SK-N-SH treated with all-trans-retinoic acid at 6 μM for 48 hours (cell line): ENCODE data around the gene ZNF469.

ENCODE experiments used
- ARNTL ChIP-seq: fragments of 450-650 bp; formaldehyde crosslinking; IDR thresholded peaks from 2 replicates; pipeline ENCODE4 v1.5.0; 2020; ENCODE audit warnings: low read depth, mild to moderate bottlenecking, moderate library complexity, borderline replicate concordance
- BACH2 ChIP-seq: fragments of 250-450 bp; sonication (Bioruptor Pico); IDR thresholded peaks from 2 replicates; pipeline ENCODE4 v1.9.0; 2021; ENCODE audit warnings: mild to moderate bottlenecking, borderline replicate concordance
- ESRRG ChIP-seq: fragments of 250-450 bp; sonication (Bioruptor Pico); IDR thresholded peaks from 2 replicates; pipeline ENCODE4 v1.6.1; 2021; ENCODE audit warnings: mild to moderate bottlenecking
- OSR1 ChIP-seq: fragments of 250-450 bp; sonication (Bioruptor Pico); IDR thresholded peaks from 2 replicates; pipeline ENCODE4 v1.8.0; 2022; ENCODE audit warnings: moderate library complexity, mild to moderate bottlenecking, inconsistent platforms
- RARB ChIP-seq: fragments of 250-450 bp; sonication (Bioruptor Pico); IDR thresholded peaks from 2 replicates; pipeline ENCODE4 v1.8.0; 2021; ENCODE audit warnings: mild to moderate bottlenecking, moderate library complexity
- ZNF565 ChIP-seq: fragments of 450-650 bp; formaldehyde crosslinking; conservative IDR thresholded peaks from 2 replicates; pipeline ENCODE4 v1.5.0; 2020; ENCODE audit warnings: low read depth, mild to moderate bottlenecking, moderate library complexity
- ZNF8 ChIP-seq: fragments of 450-650 bp; formaldehyde crosslinking; IDR thresholded peaks from 2 replicates; pipeline ENCODE4 v1.5.0; 2020; ENCODE audit warnings: mild to moderate bottlenecking, moderate library complexity
- TF ChIP-seq, protein P1 (sequence below): fragments of 250-450 bp; sonication (Bioruptor Pico); IDR thresholded peaks from 2 replicates; pipeline ENCODE4 v1.8.0; 2020; ENCODE audit warnings: mild to moderate bottlenecking, moderate library complexity, borderline replicate concordance
- TF ChIP-seq, protein P2 (sequence below): fragments of 250-450 bp; sonication (Bioruptor Pico); IDR thresholded peaks from 2 replicates; pipeline ENCODE4 v1.5.1; 2021; ENCODE audit warnings: mild to moderate bottlenecking, moderate library complexity

DNA sequence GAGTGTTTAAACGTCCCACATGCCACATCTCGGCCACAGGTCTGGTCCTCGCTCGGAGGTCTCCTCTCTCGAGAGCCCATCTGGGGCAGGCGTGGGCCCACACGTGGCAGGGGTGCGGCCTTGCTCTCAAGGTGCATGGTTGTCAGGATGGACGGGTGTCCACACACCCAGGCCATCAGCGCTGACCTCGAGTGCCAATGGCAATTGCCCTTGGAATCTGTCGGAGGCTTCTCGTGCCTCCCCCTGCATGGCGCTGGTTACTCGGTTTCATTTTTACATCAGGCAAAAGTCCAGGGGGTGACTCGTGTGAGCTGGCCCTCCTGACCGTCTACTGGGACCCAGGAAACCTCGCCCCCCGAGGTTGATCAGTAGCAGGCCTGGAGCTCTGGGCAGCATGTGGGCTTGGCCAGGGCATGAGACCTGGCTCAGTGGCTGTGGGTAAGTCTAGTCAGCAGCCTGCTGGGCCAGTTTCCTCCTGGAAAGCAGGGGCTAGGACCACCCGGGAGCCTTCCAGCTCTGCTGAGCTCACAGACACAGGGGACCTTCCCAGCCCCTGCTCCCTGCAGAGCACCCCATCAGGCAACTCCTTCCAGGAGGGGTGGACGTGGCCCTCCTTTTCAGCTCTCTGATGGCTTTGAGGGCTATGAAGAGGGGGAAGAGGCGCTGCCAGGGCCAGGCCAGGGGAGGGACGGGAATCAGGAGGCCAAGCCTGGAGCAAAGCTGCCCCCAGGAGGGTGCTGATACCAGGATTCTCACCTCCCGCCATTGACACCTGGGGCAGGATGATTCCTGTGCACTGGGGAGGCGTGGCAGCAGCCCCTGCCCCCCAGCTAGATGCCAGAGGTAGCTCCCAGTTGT is 3.7 kb upstream of the ZNF469 start:
- TF ChIP-seq, protein P1, sequence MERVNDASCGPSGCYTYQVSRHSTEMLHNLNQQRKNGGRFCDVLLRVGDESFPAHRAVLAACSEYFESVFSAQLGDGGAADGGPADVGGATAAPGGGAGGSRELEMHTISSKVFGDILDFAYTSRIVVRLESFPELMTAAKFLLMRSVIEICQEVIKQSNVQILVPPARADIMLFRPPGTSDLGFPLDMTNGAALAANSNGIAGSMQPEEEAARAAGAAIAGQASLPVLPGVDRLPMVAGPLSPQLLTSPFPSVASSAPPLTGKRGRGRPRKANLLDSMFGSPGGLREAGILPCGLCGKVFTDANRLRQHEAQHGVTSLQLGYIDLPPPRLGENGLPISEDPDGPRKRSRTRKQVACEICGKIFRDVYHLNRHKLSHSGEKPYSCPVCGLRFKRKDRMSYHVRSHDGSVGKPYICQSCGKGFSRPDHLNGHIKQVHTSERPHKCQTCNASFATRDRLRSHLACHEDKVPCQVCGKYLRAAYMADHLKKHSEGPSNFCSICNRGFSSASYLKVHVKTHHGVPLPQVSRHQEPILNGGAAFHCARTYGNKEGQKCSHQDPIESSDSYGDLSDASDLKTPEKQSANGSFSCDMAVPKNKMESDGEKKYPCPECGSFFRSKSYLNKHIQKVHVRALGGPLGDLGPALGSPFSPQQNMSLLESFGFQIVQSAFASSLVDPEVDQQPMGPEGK (CRISPR knock-in tag): no peak
- no peak for TF ChIP-seq BACH2 (CRISPR knock-in tag)
- no peak for TF ChIP-seq ZNF565
- TF ChIP-seq, protein P2, sequence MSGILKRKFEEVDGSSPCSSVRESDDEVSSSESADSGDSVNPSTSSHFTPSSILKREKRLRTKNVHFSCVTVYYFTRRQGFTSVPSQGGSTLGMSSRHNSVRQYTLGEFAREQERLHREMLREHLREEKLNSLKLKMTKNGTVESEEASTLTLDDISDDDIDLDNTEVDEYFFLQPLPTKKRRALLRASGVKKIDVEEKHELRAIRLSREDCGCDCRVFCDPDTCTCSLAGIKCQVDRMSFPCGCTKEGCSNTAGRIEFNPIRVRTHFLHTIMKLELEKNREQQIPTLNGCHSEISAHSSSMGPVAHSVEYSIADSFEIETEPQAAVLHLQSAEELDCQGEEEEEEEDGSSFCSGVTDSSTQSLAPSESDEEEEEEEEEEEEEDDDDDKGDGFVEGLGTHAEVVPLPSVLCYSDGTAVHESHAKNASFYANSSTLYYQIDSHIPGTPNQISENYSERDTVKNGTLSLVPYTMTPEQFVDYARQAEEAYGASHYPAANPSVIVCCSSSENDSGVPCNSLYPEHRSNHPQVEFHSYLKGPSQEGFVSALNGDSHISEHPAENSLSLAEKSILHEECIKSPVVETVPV (CRISPR knock-in tag): no peak
- TF ChIP-seq OSR1: no peak
- no peak for TF ChIP-seq RARB (CRISPR knock-in tag)
- no peak for TF ChIP-seq ARNTL (CRISPR knock-in tag)
- no peak for TF ChIP-seq ZNF8
- TF ChIP-seq ESRRG (CRISPR knock-in tag): no peak
